ENCODE measurements around the gene SYP. TPM values are rescaled to one million over a fixed set of nuclear protein-coding genes. Genes with fewer than 3 reads are reported as not detected.

SYP gene
- total and polyA plus RNA-seq, 9 of the 15 experiments (the other 6 are each of a cell fraction or from before 2014, with no cell fraction given) = 0.48 to 5.1 (median 2.6) TPM

DNA sequence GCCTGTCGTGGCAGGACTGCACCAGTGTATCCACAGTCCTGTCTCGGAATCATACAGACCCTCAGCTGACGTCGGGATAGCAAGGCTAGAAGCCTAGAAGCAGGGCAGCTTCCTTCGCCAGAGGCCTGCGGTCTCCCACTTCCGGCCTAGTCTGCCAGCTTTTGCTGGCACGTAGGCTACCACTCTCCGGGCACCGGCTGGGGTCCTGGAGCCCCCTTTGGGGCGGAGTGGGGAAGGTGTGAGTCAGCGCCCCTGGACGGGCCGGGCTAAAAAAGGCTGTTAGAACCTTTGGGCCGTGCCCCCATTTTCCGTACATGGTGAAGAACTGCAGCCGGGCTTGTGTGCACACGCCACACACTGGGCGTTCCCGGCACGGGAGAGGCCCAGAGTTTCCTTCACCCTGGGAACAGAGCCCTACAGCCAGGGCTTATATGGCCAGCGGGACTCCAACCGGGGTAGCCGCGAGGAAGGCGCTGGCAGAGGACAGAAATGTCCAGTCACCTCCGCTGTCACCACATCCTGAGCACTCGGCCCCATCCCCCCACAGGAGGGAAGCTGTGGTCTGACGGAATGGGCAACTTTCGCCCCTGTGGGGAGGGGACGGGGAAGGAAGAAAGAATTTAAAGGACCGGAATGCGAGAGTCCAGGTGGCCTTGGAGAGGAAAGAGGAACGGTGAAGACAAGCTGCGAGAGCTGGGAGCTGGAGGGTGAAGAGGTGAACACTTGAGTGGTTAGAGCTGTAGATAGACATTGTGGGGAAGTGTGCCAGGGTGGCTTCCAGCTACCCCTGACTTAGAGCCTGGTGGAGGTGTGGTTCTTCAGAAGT is 32.9 kb downstream of the SYP start (continued):
- TF ChIP-seq FOS (IDR thresholded peaks at IDR 0.05; ENCODE audit: extremely low read depth, insufficient read length) = no peak
- peak; percentile 27 to 70; a peak in 2 of 4 replicates for TF ChIP-seq TRIM24 (IDR thresholded peaks at IDR 0.05)
- no peak for TF ChIP-seq SNIP1 (IDR thresholded peaks at IDR 0.05; ENCODE audit: low read depth)
- no peak for TF ChIP-seq ZNF146 (CRISPR knock-in tag; IDR thresholded peaks at IDR 0.05; ENCODE audit: unreplicated experiment)
- peak; percentile 49 for TF ChIP-seq SUPT5H (IDR thresholded peaks at IDR 0.05)
- no peak for TF ChIP-seq ZSCAN32 (CRISPR knock-in tag; IDR thresholded peaks at IDR 0.05)
- TF ChIP-seq EWSR1 (IDR thresholded peaks at IDR 0.05; ENCODE audit: borderline replicate concordance, low read depth, partially characterized antibody) = no peak
- no peak for TF ChIP-seq ZNF766 (CRISPR knock-in tag; conservative IDR thresholded peaks at IDR 0.05)
- no peak for TF ChIP-seq ZKSCAN3 (CRISPR knock-in tag; IDR thresholded peaks at IDR 0.05)
- no peak for TF ChIP-seq RBM22 (IDR thresholded peaks at IDR 0.05; ENCODE audit: low read depth, low read length, poor library complexity, severe bottlenecking)
- no peak for TF ChIP-seq SRSF1 (IDR thresholded peaks at IDR 0.05; ENCODE audit: low read depth, low read length)
- TF ChIP-seq, protein P1, sequence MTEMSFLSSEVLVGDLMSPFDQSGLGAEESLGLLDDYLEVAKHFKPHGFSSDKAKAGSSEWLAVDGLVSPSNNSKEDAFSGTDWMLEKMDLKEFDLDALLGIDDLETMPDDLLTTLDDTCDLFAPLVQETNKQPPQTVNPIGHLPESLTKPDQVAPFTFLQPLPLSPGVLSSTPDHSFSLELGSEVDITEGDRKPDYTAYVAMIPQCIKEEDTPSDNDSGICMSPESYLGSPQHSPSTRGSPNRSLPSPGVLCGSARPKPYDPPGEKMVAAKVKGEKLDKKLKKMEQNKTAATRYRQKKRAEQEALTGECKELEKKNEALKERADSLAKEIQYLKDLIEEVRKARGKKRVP (CRISPR knock-in tag; IDR thresholded peaks at IDR 0.05) = no peak
- TF ChIP-seq ZNF77 (CRISPR knock-in tag; IDR thresholded peaks at IDR 0.05) = no peak
- TF ChIP-seq SRSF3 (IDR thresholded peaks at IDR 0.05; ENCODE audit: insufficient read depth, low read length) = no peak
- no peak for TF ChIP-seq KAT7 (CRISPR knock-in tag; IDR thresholded peaks at IDR 0.05; ENCODE audit: borderline replicate concordance)
- TF ChIP-seq, protein P2, sequence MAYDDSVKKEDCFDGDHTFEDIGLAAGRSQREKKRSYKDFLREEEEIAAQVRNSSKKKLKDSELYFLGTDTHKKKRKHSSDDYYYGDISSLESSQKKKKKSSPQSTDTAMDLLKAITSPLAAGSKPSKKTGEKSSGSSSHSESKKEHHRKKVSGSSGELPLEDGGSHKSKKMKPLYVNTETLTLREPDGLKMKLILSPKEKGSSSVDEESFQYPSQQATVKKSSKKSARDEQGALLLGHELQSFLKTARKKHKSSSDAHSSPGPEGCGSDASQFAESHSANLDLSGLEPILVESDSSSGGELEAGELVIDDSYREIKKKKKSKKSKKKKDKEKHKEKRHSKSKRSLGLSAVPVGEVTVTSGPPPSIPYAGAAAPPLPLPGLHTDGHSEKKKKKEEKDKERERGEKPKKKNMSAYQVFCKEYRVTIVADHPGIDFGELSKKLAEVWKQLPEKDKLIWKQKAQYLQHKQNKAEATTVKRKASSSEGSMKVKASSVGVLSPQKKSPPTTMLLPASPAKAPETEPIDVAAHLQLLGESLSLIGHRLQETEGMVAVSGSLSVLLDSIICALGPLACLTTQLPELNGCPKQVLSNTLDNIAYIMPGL (CRISPR knock-in tag; IDR thresholded peaks at IDR 0.05) = no peak
- peak; percentile 71 for TF ChIP-seq NFRKB (IDR thresholded peaks at IDR 0.05; ENCODE audit: low read depth)
- TF ChIP-seq ZNF57 (CRISPR knock-in tag; IDR thresholded peaks at IDR 0.05) = no peak
- TF ChIP-seq TRIM28 (IDR thresholded peaks at IDR 0.05) = no peak
- TF ChIP-seq ZEB2 (IDR thresholded peaks at IDR 0.05) = peak; percentile 66; the same call in 1 of the 2 replicates
- TF ChIP-seq PML (IDR thresholded peaks at IDR 0.05; ENCODE audit: low read length) = no peak
- TF ChIP-seq, protein P3, sequence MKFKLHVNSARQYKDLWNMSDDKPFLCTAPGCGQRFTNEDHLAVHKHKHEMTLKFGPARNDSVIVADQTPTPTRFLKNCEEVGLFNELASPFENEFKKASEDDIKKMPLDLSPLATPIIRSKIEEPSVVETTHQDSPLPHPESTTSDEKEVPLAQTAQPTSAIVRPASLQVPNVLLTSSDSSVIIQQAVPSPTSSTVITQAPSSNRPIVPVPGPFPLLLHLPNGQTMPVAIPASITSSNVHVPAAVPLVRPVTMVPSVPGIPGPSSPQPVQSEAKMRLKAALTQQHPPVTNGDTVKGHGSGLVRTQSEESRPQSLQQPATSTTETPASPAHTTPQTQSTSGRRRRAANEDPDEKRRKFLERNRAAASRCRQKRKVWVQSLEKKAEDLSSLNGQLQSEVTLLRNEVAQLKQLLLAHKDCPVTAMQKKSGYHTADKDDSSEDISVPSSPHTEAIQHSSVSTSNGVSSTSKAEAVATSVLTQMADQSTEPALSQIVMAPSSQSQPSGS (CRISPR knock-in tag; IDR thresholded peaks at IDR 0.05) = no peak
- no peak for TF ChIP-seq SRSF9 (IDR thresholded peaks at IDR 0.05; ENCODE audit: borderline replicate concordance, low read depth, low read length)
- TF ChIP-seq, protein P4, sequence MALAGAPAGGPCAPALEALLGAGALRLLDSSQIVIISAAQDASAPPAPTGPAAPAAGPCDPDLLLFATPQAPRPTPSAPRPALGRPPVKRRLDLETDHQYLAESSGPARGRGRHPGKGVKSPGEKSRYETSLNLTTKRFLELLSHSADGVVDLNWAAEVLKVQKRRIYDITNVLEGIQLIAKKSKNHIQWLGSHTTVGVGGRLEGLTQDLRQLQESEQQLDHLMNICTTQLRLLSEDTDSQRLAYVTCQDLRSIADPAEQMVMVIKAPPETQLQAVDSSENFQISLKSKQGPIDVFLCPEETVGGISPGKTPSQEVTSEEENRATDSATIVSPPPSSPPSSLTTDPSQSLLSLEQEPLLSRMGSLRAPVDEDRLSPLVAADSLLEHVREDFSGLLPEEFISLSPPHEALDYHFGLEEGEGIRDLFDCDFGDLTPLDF (CRISPR knock-in tag; IDR thresholded peaks at IDR 0.05) = no peak
- no peak for TF ChIP-seq CEBPB (tag; IDR thresholded peaks at IDR 0.05)
- TF ChIP-seq HDAC2 (IDR thresholded peaks at IDR 0.05) = 0 out of 2 replicates have a peak, but pooled peaks have one; percentile 12
